ENCODE measurements around the gene CMTM4. TPM values are rescaled to one million over a fixed set of nuclear protein-coding genes. Genes with fewer than 3 reads are reported as not detected.

CMTM4 gene
- total and polyA plus RNA-seq, 2 of the 4 experiments (the other 2 are of a cell fraction): 9.0 to 14.5 TPM

DNA sequence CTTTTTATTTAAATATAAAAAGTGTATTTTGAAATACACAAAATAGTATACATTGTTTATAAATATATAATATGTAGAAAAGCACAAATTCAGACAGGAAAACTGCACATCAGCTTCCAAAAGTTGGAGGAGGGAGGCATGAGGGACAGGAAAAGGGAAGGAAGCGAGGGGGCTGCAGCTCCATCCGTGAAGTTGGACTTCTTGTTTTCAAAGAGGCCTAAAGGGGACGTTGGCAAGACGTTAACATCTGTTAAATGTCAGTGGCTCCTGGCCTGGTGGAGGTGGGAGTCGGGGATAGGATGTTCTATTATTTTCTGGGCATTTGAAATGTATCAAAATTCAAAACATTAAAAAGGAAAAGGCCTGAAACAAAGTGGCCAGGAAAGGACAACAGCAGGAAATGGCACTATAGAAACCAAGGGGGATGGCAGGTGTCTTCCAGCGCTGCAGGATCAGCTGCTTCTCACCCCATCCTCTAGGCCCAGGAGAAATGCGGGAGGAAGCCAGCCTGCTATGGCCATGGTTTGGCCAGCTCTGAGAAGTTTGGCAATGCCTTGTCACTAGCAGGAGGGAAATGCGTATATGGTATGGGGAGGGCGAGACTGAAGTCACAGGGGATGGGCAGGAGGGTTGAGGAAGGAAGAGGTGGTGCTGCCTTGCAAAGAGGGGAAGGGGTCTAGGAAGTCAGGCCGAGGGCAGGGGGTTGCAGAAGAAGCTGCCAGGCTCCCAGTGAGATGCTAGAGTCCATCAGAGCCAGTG is 110.9 kb downstream of the CMTM4 start (continued):
- TF ChIP-seq MXI1 (IDR thresholded peaks at IDR 0.05; ENCODE audit: borderline replicate concordance, low read depth, low read length): no peak

DNA sequence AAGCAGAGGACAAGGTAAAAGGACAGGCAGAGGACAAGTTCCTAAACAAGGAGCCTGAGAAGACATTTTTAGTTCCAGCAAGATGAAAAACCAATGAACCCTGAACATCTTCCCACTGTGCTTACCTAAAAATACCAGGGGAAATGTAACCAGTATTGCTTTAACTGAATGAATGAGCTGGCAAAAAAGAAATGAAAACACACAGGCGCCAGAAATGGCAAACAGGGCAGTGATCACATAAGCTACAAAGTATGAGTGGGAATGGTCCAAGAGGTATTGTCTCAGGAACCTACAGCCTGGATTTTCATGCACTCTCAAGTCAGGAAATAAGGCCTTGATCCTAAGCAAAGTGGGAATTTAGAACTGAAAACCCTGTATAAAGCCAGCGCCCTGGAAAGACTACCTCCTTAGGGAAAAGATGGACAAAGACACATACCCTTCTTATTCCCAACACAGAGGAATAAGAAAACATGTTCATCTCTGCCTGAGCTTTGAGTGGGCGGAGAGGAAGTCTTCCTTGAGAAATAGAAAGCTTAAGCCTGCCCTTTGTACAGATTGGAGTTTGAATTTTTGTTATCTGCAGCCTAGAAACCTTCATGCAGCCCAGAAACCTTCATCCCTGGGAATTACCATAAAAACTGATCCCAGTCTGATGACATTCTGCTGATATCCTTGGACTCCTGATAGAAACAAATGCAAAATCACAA is 115.1 kb downstream of the CMTM4 start:
- Histone ChIP-seq H2AK5ac (ENCODE audit: low read depth, low read length) (peak overlapping the region; percentile 37; the same call in 1 of the 2 replicates), H3K27me3 (ENCODE audit: control insufficient read depth, insufficient read depth, low read length) (peaks cover 16% of the 10 kb centered on the region), H3K36me3 (ENCODE audit: control insufficient read depth, insufficient read depth, low read length) (no peaks in the 10 kb centered on the region), H3K23ac (ENCODE audit: low read depth, low read length) (no peak overlapping the region; the same call in 1 of the 2 replicates), H3K4me2 (ENCODE audit: low read depth, low read length) (peak overlapping the region; percentile 7; the same call in 1 of the 2 replicates), H3K18ac (ENCODE audit: low read depth, low read length) (no peak overlapping the region), H3K79me1 (ENCODE audit: low read depth in 1 of 2, low read length in 2 of 2) (no peaks in the 10 kb centered on the region), H4K91ac (ENCODE audit: insufficient read depth, low read depth, low read length) (no peak overlapping the region), H3K9ac (ENCODE audit: low read depth, low read length) (no peak overlapping the region), H3K9me3 (ENCODE audit: control insufficient read depth, insufficient read depth, low read length) (no peaks in the 10 kb centered on the region), H3K4me1 (ENCODE audit: control insufficient read depth, insufficient read depth, low read length) (peaks cover 17% of the 10 kb centered on the region), H4K20me1 (ENCODE audit: insufficient read depth, low read length) (no peaks in the 10 kb centered on the region; the same call in 1 of the 2 replicates), H3K9me1 (ENCODE audit: insufficient read depth, low read length) (no peaks in the 10 kb centered on the region; the same call in 1 of the 2 replicates), H3K14ac (replicated peaks; ENCODE audit: low read depth, low read length) (peak overlapping the region; percentile 26; the same call in 1 of the 2 replicates), H3K56ac (ENCODE audit: extremely low read depth, insufficient read depth, low read length) (no peak overlapping the region), H2AK9ac (replicated peaks; ENCODE audit: low read depth, low read length, poor library complexity) (peak overlapping the region; percentile 11), H2BK15ac (ENCODE audit: low read depth, low read length) (peak overlapping the region; percentile 35; the same call in 1 of the 3 replicates), H3K4me3 (ENCODE audit: insufficient read depth, low read depth, low read length) (no peak overlapping the region), H4K8ac (ENCODE audit: low read depth in 2 of 2, low read length in 2 of 2) (peak overlapping the region in 1 of 2 experiments; percentile 25; a peak in 1 of 4 replicates), H4K5ac (ENCODE audit: low read depth, low read length) (no peak overlapping the region), H2BK120ac (ENCODE audit: low read depth, low read length) (peak overlapping the region; percentile 18), H3K27ac (ENCODE audit: insufficient read depth, low read length) (no peak overlapping the region), H2BK5ac (ENCODE audit: low read depth, low read length, poor library complexity, severe bottlenecking) (no peak overlapping the region), H2AFZ (replicated peaks; ENCODE audit: low read length, poor library complexity) (no peak overlapping the region), H2BK20ac (ENCODE audit: low read depth, low read length) (peak overlapping the region; percentile 41; the same call in 1 of the 2 replicates), H3K4ac (ENCODE audit: low read depth, low read length) (peak overlapping the region; percentile 8; the same call in 1 of the 2 replicates)
- DNase-seq (peak; percentile 44), ATAC-seq (ENCODE audit: low read depth) (peak; percentile 33)
- ChIA-PET CTCF (interaction anchor here (1.3 to 1.5 kb wide), 2 partner anchors 12 to 70 kb away, joined by 3 to 6 read pairs; no protein-coding TSS in a partner anchor), POLR2A (ENCODE audit: unreplicated experiment) (interaction anchor here (1.6 kb wide), 1 partner anchor 29 kb away, joined by 8 read pairs; the partner anchor contains the start of gene CKLF)
- WGBS, 2 experiments (ENCODE audit: extremely low coverage in 2 of 2, insufficient read length in 1 of 2): 50% methylated on average over 1 of the region's 3 CpGs; no CpG with 5 or more reads in 1 of the 2 experiments
- BruUV-seq (replicated peaks): no TSS peak
- intact Hi-C loops (cut with micrococcal nuclease): no loop called here
- dilution Hi-C loops (cut with HindIII; ENCODE audit: low sequenced_read_pairs, unreplicated experiment): no loop called here
- no peak for TF ChIP-seq NFE2L2 (IDR thresholded peaks at IDR 0.05; ENCODE audit: low read depth, low read length)
- no peak for TF ChIP-seq MXI1 (IDR thresholded peaks at IDR 0.05; ENCODE audit: borderline replicate concordance, low read depth, low read length)
- TF ChIP-seq MAFK (IDR thresholded peaks at IDR 0.05; ENCODE audit: low read depth, low read length): 0 out of 2 replicates have a peak, but pooled peaks have one; percentile 14
- in situ Hi-C loops (cut with MboI; ENCODE audit: low sequenced_read_pairs): no loop called here

All from IMR-90 (cell line).